DMS153 (cell line): Measurements from ENCODE around the gene MISP3.

Experiments used
- DNase-seq: peaks from one replicate; lab custom pipeline; 2025; lab: John Stamatoyannopoulos, UW

The MISP3 gene

DNA sequence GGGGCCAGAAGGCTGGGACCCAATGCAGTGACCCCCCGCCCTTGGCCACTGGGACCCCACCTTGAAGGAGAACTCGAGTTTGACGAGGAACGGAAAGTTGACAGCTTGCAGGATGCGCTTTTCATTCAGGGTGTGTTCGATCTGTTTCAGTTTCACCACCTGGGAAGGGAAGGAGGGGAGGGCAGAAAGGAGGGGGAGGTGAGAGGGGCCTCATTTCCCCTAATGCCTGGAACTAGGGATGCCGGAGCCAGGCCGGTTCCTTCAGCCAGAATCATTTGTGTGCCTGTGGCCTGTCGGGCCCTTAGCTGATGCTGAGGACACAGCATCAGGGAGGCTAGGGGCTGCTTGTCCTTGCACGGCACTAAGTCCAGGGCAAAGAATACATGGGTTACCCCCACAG, 30.2 kb downstream of the MISP3 start:
- no peak for DNase-seq

DNA sequence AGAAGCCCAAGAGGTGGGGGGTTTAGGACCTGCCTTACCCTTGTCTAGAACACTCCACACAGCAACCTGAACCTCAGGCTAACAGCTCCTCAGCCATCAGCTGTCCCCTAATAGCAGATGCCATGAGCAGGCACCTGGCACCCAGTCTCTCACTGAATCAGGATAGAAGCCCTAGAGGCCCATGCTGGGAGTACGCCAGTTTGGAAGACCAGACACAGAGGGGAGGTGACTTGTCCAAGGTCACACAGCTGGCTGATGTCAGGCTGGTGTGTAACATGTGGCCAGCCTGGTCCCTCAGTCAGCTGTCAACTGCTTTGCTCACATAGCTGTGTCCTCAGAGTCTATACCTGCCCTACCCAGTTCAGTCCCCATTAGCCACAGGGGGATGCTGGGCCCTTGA, 30.7 kb downstream of the MISP3 start:
- DNase-seq = no peak

DNA sequence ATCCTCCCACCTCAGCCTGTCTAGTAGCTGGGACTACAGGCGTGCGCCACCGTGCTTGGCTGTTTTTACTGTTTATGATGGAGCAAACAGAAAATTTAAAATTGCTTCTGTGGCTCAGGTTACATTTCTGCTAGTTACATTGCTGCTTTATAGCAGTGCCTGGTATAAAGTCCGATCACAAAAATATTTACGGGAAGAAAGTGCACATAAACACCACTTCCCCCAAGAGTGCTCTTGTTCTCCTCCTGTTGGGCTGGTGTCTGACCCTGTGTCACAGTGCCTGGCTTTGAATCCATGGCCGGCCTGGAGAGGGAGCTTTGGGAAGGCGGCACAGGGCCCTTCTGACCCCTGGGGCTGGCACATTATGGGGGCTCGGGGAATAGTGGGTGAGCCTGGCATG, 33.1 kb downstream of the MISP3 start:
- no peak for DNase-seq

DNA sequence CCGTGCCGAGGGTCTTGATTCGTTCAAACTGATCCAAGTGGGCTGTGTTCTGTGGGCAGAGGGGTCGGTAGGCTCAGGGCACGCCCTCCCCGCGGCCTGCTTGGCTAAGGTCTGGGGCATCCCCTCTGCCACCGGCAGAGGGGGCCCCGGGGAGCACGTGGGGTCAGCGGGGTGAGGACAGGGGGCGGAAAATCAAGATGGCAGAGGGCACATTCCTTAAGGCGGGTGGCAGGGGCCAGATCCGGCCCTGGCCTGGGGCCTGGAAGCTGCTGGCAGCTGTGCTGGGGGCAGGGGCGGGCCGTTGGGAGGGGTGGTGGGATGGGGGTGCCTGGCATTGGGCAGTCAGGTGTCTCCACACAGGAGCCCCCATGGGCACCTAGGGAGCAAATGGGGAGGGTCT, 34.3 kb downstream of the MISP3 start:
- DNase-seq = no peak

DNA sequence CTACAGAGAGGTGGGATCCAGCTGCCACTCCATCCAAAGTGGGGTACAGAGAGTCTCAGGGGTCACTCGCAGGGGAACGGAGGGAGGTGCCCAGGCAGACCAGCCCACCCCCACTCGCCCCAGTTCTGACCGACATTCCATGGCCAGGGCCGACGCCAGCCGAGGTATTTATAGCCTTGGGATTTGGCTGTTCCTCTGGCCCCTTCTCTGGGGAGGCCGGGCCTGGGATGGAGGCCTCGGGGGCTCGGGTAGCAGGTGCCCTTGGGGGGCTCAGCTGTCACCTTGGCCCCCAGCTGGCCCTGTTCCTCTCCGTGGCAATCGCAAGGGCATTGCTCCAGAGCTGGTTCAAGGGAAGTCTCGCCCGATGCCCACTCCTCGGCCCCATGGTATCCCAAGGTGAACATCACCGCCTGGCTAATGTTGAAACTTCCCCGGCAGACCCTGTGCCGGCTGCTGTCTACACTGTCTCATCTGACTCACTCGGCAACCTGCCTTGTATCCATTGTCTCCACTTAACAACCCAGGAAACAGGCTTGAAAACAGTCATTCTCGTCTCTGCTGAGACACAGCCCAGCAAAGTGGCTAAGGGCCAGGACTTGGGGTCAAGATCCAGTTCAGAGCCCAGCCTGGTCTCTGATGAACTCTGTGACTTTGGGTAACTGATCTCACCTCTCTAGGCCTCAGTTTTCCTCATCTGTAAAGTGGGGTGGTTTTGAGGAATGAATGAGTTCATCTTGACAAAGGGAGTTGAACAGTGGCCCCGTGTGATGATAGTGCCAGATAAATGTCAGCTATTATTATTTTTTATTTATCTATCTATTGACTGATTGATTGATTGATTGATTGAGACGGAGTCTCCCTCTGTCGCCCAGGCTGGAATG, 35.2 kb downstream of the MISP3 start:
- DNase-seq = no peak

DNA sequence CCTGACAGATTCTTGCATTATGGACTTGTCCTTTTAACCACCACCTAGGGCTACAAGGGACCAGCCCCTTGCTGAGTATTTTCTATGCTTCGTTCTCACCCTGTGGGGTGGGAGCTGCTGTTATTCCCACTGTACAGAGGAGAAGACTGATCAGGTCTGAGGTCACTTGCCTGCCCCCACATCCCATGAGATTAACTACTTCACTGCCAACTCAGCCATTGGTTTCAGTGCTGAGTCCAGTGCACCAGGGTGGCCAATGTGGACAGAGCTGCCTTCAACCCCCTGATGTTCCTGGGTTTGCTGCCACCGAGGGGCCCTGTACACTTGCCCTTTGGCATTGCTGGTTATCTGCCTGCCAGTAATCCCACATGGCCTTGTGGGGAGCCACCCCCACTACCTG, 38.1 kb downstream of the MISP3 start:
- no peak for DNase-seq

DNA sequence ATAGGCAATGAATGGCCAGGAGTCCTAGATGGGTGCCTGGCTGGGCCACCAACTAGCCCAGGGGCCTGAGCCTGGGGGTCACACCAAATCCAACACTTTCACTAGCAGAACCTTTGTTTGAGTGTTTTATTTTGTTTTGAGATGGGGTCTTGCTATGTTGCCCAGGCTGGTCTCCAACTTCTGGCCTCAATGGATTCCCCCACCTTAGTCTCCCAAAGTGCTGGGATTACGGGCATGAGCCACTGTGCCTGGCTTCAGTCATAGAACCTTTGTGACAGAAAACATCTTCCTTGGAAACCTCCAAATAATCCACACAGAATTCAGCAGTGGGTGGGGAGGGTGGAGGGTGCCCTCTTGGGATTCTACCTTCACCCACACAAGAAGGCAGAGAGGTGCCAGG, 38.9 kb downstream of the MISP3 start:
- DNase-seq = no peak

DNA sequence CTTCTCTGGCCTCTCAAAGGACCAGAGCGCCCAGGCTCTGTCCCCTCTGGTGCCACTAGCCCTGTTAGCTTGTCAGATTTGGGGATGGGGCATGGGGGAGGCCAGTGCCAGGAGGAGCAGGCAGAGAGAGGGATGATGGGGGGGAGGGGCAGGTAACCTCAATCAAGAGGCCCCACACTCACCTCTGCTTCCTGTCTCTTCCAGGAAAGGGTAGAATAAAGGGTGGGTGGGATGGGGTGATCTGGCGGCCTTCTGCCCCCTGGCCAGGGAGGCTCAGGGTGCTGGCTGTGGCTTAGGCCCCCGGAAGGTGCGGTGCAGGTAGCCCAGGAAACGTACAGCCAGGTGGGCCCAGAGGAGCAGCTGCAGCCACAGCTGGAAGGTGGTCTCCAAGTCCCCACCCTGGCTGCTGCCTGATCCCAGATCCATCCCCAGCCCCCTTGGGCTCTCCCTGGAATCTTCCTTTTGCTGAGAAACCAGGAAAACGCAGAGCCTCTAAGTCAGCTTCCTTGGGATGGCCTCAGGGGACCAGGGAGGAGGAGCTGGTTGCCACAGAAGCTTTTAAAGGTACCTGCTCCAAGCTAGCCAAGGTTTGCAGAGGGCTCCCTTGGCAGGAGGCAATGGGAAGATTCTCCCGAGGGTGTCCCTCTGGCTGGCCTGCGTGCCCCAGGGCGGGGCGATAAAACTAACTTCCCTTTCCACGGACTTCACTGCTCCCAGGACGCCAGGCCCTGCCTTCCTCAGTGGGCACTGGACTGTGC, 39.6 kb downstream of the MISP3 start:
- no peak for DNase-seq

DNA sequence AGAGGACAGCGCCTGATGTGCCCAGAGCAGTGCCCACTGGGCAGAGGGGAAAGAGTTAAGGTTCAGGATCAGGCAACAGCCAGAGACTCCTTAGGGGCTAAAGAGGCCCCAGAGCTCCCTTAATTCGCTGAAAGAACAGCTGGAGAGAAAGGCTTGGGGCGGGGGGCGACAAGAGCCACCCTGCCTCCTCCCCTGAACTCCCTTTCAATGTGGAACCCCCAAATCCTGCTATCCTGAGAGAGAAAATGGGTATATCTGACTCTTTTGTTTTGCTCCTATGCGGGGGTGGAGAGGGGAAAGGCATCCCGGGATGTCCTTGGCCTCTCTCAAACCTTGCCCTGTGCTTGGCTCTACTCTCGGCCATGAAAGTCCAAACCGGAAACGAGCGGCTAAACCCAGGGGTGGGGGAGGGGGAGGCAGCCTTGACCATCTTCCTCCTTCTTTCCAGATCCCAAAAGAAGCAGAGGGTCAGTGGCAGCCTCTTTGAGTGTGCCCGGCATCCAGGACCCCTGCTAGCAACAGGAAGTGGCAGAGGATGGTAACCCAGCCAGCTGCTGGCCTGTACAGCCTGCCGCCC, 40.3 kb downstream of the MISP3 start:
- DNase-seq = no peak

DNA sequence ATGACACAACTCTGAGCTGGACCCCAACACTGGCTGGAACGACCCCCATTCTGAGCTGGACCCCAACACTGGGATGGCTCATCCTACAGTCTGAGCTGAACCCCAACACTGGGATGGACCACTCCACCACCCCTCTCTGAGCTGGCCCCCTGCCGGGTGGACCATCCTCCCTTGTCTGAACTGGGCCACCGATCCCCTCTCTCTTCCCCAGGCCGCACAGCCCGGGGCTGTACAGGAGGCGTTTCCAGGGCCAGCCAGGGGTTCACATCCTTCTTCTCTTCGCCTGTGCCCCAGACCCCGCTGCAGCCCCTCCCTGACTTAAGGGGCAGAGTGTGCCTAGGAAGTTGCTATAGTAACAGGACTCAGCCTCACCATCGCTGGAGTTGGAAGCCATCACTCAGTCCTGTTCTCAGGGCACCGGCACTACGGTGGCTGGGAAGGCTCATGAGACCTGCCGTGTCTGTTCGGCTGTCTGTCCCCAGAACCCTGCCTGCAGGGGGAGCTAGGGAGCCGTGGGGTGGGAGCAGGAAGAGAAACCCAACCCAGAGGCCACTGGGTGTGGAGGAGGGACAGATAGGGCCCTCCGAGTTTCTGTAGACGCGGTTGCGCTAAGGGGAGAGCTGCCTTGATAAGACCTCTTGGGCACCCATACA, 41.3 kb downstream of the MISP3 start:
- no peak for DNase-seq

DNA sequence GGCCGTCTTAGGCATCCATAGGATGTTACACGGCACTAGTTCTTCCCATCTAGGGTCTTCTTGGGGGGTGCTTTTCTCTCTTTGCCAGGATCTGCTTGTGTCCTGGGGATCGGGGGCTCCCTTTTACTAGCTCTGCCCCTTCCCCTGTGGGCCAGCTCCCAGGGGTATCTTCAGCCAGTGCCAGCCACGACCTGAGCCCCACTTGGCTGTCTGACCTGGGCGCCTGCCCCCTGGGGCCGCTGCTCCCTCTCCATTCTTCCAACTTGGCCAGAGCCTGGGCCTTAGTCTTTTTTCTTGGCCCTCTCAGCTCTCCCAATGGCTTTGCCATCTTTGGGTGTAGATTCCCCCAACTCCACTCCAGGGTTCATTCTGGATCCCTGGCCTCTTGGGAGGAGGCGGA, 41.9 kb downstream of the MISP3 start:
- no peak for DNase-seq

DNA sequence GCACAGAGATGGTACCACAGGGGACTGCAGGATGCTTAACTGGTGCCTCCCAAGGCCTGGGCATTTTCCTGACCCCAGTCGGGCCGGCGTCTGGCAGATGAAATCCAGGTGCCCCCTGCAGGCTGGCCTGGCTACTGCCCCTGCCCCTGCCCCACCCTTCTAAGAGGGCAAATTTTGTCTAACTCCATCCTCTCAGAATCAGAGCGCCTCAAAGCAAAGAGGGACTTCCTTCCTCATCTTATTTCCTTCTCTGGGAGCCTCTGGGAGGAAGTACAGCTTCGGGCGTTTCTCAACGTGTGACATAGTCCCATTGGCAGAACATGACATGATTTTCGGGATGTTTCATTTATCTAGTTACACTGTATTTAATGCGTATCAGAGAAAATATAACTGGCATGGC, 42.3 kb downstream of the MISP3 start:
- no peak for DNase-seq

DNA sequence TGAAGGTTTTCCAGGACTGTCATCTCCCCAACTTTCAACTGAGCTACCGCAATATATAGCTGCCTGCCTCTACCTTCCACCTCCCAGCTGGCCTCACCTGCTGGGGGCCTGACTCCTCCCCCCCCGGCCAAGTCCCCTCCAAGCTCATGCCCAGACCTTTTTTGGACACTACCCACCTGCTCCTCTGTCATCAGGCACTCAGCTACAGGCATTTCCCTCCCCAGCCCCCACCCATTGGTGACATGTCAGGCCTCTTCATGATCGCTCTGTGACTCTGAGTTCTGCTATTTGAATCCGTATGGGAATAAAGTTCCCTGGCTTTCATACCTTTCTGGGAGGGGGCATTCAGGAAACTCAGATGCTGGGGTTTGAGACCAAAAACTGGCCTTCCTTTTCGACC, 43.2 kb downstream of the MISP3 start:
- DNase-seq = no peak

DNA sequence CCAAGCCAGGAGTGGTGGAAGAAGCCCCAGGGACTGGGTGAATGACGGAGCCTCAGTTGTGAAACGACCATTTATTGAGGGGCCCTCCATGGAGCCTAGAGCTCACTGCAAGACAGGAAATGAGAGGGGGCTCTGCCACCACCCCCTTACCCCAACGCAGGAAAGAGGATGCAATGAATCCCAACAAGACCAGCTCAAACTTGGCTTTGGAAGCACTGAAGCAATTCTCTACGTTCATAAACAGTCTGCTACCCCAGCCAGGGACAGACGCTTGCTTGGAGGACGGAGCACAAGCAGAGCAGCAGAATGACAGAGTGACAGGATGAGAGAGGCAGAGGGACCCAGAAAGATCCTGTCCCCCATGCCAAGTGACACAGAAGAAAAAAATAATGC, 43.9 kb downstream of the MISP3 start:
- DNase-seq = no peak

DNA sequence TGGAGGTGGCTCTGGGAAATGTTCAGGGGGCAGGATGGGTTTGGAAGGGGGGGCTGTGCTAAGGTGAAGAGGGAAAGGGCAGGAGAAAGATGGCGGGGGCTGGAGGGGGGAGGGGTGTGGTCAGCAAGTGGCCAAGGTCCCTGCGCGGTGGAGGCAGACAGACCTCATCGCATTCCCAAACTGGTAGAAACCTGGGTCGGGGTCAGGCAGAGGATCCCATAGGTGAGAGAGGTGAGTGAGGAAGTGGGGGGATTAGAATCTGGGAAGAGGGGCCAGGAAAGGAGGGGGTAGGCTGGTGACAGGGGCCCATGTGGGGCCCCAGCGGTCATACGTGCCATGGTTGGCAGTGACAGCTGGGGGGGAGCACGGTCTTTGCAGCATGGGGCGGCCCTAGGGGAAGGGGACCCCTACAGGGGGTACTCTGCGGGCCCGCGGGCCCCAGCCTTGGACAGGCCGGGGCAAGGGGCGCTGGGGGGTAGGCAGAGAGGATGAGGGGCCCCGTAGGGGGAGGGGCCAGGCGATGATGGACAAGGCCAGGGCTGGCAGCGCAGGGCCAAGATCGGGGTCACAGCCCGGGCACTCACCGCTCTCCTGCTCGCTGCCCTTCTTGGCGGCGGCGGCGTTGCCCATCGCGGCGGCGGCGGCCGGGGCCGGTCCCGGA, 44.5 kb downstream of the MISP3 start:
- DNase-seq = no peak

DNA sequence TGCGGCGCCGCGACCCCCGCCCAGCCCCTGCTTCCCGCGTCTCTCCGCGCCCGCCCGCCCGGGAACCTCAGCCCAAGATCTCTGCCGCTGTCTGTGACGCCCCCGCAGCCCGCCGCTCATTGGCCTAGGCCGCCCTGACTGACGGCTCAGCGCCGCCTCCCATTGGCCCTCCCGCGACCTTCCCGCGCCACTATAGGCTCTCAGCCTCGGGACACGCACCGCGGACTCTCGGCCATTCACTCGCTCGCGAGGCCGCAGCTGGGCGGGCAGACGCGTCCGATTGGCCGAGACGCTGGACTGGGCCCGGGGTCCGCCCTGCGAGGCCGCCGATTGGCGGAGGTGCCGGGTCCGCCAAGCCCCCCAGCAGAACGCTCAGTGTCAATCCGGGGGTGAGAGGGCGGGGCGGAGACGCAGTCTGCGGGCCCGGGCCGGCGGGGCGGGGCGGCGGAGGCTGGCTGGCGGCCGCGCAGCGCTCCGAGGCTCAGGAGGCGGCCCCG, 45.1 kb downstream of the MISP3 start, which contains the start of gene PRKACA:
PRKACA (minus strand) TSS at position 95 of the 497 bp plus-strand sequence. CDS start 215 bp downstream, outside the sequence.
- DNase-seq = peak; percentile 98

DNA sequence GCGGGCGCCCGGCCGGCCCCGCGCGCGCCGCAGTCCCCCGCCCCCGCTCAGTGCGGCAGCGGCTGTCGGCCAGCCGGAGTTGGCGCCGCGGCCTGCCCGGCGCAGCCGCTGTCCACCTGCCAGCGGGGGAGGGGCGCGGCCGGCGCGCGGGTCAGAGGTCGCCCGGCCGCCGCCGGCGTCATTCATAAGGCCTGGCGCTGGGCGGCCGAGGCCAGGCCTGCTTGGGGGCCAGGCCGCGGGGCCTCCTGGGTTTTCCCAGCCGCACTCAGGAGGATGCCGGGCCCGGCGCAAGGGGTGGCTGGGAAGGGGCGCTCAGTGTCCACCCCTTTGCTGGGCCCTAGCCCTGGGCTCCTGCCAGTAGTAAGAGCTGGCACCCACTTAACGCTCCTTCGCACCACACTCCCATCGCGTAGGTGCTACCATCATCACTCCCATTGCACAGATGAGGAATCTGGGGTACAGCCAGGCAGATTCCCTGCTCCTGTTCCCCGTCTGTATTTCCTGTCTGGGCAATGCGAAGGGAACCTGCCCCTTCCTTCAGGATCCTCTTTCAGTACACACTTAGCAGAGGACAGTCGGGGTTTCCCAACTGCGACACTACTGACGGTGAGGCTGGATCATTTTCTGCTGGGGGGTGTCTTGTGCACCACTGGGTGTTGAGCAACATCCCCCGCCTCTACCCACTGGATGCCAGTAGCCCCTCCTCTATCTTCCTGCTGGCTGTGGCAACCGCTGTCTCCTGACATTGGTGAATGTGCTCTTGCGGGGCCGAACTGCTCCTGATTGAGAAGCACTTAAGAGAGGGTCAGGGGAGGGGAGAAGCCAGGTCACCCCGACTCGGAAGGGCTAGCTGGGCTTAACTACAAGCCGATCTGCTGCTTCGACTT, 45.8 kb downstream of the MISP3 start:
- no peak for DNase-seq

DNA sequence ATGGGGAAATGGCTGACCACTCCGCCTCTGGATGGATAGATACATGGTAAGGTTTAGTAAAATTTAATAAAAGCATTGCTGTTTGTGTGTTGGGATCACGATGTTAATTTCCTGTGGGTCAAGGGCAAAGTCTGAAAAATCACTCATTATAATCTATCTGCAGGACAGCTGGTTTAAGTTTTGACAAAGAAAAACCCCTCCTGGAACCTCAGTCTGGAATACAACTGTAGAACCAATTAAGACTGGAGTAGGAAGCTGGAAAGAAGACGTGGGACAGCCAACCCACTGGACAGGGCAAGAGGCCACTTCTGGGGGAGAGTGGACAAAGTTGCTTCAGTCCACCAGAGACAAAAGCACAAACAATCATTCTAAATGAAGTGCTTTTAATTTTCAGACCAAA, 46.6 kb downstream of the MISP3 start:
- no peak for DNase-seq

DNA sequence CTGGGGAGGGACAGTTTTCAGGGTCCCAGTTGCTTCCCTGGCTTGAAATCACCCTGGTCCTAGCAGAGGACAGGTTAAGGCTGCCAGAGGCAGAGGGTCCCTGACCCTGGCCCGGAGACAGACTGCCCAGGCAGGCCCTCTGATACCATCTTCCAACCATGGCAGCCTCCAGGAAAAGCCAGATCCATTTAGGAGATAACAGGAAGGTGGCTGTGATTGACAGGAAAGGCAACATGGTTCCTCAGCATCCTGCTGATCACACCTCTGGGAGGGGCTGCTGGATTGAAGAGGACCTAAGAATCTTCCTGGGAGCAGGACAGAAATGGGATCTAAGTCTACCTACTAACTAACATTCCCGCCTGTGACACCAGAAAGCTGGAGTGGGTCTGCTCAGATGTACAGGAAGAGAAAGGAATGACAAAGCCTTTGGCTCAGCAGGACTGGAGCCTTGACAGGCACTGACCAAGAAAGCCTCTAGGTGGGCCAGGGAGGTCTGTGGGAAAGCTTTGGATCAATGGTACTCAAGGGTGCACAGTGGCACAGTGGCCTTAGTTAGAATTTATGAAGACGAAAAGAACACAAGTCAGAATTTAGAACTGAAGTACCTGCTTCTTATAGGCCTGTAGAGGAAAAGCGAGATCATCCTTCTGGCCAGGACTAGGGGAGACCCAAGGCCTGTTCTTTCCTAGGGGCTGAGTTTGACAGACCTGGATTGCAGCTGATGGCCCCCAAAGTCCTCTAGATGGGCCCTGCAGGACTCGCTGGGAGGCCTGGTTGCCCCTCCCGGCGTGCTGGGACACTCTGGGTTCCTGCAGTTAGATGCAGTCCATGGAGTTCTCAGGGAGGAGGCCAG, 47.3 kb downstream of the MISP3 start:
- DNase-seq = no peak

DNA sequence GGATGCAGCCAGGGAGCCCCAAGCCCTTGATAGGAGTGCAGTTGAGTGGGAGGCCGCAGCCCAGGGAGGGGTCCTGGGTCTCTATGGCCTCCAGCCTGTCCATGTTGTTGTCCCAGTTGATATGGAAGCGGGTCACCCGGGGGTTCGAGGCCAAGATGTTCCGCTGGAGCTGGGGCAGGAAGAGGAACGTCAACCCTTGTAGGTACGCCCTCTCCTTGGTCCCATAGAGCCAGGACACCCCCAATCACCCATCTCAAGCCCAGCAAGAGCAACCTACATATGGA, 47.9 kb downstream of the MISP3 start:
- no peak for DNase-seq
